ENCODE data around the gene AFAP1L2.

GRCh38 chr10:114272696-114273095 is 131.6 kb downstream of the AFAP1L2 start:
- no peak for TF ChIP-seq EZH2phosphoT487 (IDR thresholded peaks at IDR 0.05)
- TF ChIP-seq CTCF (IDR thresholded peaks at IDR 0.05): no peak
- no peak for TF ChIP-seq EZH2 (IDR thresholded peaks at IDR 0.05)

Measured in neural progenitor cell (in vitro differentiated cells).